Neural cell (in vitro differentiated cells): ENCODE data around the gene STK17B.

ENCODE experiments used
- REST ChIP-seq: IDR thresholded peaks from 2 replicates; pipeline ENCODE4 v1.6.1; 2012; ENCODE audit warnings: borderline replicate concordance
- TF ChIP-seq, protein P1 (sequence below): fragments of 450-650 bp; IDR thresholded peaks from 2 replicates; pipeline ENCODE4 v1.5.1; 2014; ENCODE audit warnings: antibody characterized with exemption, mild to moderate bottlenecking, moderate library complexity; ENCODE audit not compliant: poor library complexity, severe bottlenecking

DNA sequence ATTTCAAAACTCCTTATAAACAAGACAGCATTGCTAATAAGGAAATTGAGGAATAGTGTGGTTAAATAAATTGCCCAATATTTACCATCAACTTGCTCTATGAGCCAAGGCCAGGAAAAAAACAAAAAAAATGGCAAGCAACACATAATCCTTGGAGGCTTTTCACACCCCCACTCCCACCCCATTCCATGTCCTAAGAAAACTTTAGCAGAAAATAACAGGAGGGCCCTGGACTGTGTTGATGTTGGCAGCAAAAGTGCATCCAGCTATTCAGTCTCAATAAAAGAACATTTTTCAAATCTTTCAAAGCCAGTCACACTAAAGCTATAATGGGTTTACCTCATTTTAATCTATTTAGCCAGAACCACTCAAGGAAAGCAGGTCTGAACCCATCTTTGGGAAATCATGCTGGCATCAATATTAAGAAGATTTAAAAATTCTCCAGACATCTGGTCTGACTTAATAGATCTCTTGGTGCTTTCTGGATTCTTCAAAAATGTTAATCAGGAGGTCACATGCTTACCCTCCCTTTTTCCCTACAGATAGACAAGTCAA lies 34.6 kb upstream of the STK17B start:
- TF ChIP-seq, protein P1, sequence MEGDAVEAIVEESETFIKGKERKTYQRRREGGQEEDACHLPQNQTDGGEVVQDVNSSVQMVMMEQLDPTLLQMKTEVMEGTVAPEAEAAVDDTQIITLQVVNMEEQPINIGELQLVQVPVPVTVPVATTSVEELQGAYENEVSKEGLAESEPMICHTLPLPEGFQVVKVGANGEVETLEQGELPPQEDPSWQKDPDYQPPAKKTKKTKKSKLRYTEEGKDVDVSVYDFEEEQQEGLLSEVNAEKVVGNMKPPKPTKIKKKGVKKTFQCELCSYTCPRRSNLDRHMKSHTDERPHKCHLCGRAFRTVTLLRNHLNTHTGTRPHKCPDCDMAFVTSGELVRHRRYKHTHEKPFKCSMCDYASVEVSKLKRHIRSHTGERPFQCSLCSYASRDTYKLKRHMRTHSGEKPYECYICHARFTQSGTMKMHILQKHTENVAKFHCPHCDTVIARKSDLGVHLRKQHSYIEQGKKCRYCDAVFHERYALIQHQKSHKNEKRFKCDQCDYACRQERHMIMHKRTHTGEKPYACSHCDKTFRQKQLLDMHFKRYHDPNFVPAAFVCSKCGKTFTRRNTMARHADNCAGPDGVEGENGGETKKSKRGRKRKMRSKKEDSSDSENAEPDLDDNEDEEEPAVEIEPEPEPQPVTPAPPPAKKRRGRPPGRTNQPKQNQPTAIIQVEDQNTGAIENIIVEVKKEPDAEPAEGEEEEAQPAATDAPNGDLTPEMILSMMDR = no peak
- no peak for TF ChIP-seq REST
